Psoas muscle (tissue), 8 donors: ENCODE data around the gene ING3. TPM values are rescaled to one million over a fixed set of nuclear protein-coding genes. Genes with fewer than 3 reads are reported as not detected.
"Not testable (repeated sequence)": the region's sequence is repeated elsewhere in the genome, so short reads cannot be mapped to it uniquely, and the experiment has no call there.

Source experiments
- ATAC-seq, 4 donors: fragments of 200-7000 bp; cut with Tn5 transposase; one replicate each; pipeline ENCODE4 v1.9.1; 2020; ENCODE audit warnings: moderate library complexity in 3 of 4, mild to moderate bottlenecking in 2 of 4
- DNase-seq, 2 donors: peaks; one replicate each; pipeline ENCODE4 v3.0.0-alpha.2; 2020
- H3K27ac ChIP-seq: fragments of 200-600 bp; one replicate; pipeline ENCODE4 v1.8.0; 2022
- H3K27me3 ChIP-seq, 3 donors: fragments of 200-600 bp in 1 of 3; one replicate each; pipeline versions ENCODE4 v1.6.1 to v1.8.0; 2013 to 2022; ENCODE audit warnings: low read length in 2 of 3, mild to moderate bottlenecking in 2 of 3, moderate library complexity in 1 of 3; ENCODE audit not compliant: insufficient read depth in 3 of 3
- H3K36me3 ChIP-seq, 2 donors: fragments of 200-600 bp in 1 of 2; one replicate each; pipeline versions ENCODE4 v1.6.1 to v1.8.0; 2013 to 2022; ENCODE audit warnings: low read depth in 1 of 2, mild to moderate bottlenecking in 1 of 2, moderate library complexity in 1 of 2; ENCODE audit not compliant: insufficient read depth in 1 of 2
- H3K4me1 ChIP-seq: fragments of 200-600 bp; one replicate; pipeline ENCODE4 v1.8.0; 2022
- H3K4me3 ChIP-seq: fragments of 200-600 bp; one replicate; pipeline ENCODE4 v1.8.0; 2022; ENCODE audit warnings: mild to moderate bottlenecking
- H3K9me3 ChIP-seq: fragments of 200-600 bp; one replicate; pipeline ENCODE4 v1.8.0; 2022
- CTCF ChIP-seq: fragments of 200-600 bp; IDR thresholded peaks from one replicate; pipeline ENCODE4 v1.8.0; 2022; ENCODE audit warnings: antibody characterized with exemption
- WGBS, 3 donors: extraction: QIAGEN DNeasy Blood & Tissue Kit; methylation state at CpG; one replicate each; pipeline versions ENCODE4 v1.1.6 to v1.1.7; 2013; 5-methylcytosine and 5-hydroxymethylcytosine counted together
- intact Hi-C, 2 donors: fragments of 100-400 bp; cut with DNase I; formaldehyde crosslinking; loops; one replicate each; pipeline versions ENCODE4 v1.11.0 to v1.14.2; 2022
- polyA plus RNA-seq, 3 donors: library from polyadenylated mRNA; stranded (reverse); fragments of 200-250 nt; gene quantifications; one replicate each; pipeline ENCODE4 v1.2.3, GENCODE V29; 2013
- total RNA-seq, 4 donors: library from RNA; stranded (reverse); fragmentation: NEBNext Ultra II Directional in 2 of 4; extraction: Animal tissue kit (Norgen Biotek cat#: 25700) in 2 of 4; gene quantifications; one replicate each; pipeline versions ENCODE4 v1.2.1 to v1.2.4, GENCODE V29; 2021 to 2023
- donor health status: healthy with polysubstance abuse.
- donor health status: DM: no; HTN: no; CAD: no; lungs with moderate emphysema.
- donor health status: Bipolar disorder and iron deficiency.
- donor health status: healthy.
- donor health status: DM: yes; HTN: yes; CAD: no.
- donor health status: DM: no; HTN: no; CAD: no.
- donor health status: DM: no; HTN: no; CAD: no.
- donor health status: DM: yes; HTN: yes; CAD: no.

The ING3 gene
- total and polyA plus RNA-seq, 7 donors: 5.5 to 10.1 (median 8.3) TPM

DNA sequence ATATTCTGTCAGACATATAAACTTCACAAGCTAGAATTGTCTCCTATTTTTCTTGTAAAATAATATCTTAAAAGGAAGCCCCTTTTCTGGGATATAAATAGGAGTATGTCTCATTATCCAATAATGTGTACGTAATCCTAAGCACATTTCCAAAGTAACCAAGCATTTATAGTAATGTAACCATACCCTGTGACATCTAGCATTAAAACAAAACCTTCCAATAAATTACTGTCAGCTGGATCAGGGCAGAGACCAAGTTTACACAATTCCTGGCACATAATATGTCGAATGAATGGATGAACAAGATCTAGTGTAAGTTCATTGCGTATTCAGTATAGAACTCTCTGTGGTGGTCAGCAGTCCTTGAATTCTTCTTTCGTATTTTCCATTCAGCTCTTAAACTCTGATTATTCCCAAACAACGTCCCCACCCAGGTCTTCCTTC, 52.2 kb downstream of the ING3 start:
- TF ChIP-seq CTCF: no peak
- DNase-seq (no peak), ATAC-seq (peak in 1 of 4 donors; percentile 30)
- no peaks in the 10 kb centered on the region for H3K27me3 ChIP-seq
- no peak overlapping the region for H3K4me3 ChIP-seq
- peaks cover 76% of the 10 kb centered on the region for H3K4me1 ChIP-seq
- 47 to 66% (median 51%) methylated on average over 5 of the region's 5 CpGs for WGBS, 3 donors
- intact Hi-C loops: loop anchor here in 1 of 2 donors (5.0 kb wide), 1 partner anchor 45 kb away; no protein-coding TSS in a partner anchor
- H3K9me3 ChIP-seq: no peaks in the 10 kb centered on the region
- peak overlapping the region; percentile 72 for H3K27ac ChIP-seq
- H3K36me3 ChIP-seq: no peaks in the 10 kb centered on the region

DNA sequence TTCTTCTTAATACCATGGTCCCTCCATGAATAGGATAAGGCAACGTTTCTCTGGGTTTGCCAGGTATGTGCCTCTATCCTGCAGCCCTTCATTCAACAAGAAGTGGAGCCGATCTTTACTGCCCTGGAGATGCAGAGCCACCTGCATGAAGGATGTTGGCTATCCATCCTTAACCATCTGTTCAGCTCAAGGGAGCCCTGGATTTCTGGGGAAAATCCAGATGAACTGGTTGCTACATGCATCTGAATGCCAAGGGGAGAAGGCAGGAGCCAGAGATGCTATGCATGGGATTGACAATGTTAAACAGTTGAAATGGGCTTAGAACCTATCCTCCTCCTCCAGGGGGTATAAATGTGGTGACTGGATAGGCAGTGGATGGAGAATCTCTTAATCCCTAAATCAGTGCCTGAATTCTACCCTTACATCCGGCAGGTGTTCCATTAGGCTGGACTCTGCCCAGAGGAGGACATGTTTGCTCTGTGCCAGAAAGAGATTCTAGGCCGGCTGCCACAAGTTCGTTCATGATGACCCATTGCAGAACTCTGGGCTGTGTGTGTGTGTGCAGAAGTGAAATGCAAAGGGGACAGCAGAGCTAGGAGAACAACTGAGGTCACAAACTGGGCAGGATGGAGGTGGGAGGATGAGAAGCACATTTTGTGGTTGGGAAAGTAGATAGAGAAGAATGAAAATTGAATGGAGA, 53.6 kb downstream of the ING3 start:
- peak; percentile 93 to 95 (median 93) for ATAC-seq
- Histone ChIP-seq H3K36me3 (no peaks in the 10 kb centered on the region), H3K9me3 (no peaks in the 10 kb centered on the region), H3K4me3 (no peak overlapping the region), H3K4me1 (peaks cover 70% of the 10 kb centered on the region), H3K27me3 (no peaks in the 10 kb centered on the region), H3K27ac (peak overlapping the region; percentile 72)
- intact Hi-C loops: loop anchor here in 1 of 2 donors (5.0 kb wide), 1 partner anchor 43 kb away; no protein-coding TSS in a partner anchor
- DNase-seq: peak; percentile 71 to 88
- no peak for TF ChIP-seq CTCF
- WGBS, 3 donors: 25 to 32% (median 26%) methylated on average over 5 of the region's 5 CpGs

DNA sequence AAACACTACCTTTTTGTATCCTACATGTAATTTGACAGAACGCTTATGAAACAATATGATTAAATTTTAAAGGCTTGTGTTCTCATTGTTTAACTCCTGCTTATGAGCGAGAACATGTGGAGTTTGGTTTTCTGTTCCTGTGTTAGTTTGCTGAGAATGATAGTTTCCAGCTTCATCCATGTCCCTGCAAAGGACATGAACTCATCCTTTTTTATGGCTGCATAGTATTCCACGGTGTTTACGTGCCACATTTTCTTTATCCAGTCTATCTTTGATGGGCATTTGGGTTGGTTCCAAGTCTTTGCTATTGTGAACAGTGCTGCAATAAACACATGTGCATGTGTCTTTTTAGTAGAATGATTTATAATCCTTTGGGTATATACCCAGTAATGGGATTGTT, 54.5 kb downstream of the ING3 start:
- H3K36me3 ChIP-seq, H3K27ac ChIP-seq, H3K9me3 ChIP-seq, intact Hi-C loops, ATAC-seq, H3K27me3 ChIP-seq, DNase-seq, H3K4me3 ChIP-seq: not testable (repeated sequence)
- WGBS, 3 donors: 83 to 90% (median 84%) methylated on average over 4 of the region's 4 CpGs
- peaks cover 61% of the 10 kb centered on the region for H3K4me1 ChIP-seq

- Histone ChIP-seq H3K9me3 (no peaks in the 10 kb centered on the region), H3K36me3 (no peaks in the 10 kb centered on the region), H3K4me1 (peaks cover 56% of the 10 kb centered on the region), H3K27ac (peak overlapping the region; percentile 43), H3K4me3 (no peak overlapping the region), H3K27me3 (no peaks in the 10 kb centered on the region)
- intact Hi-C loops: no loop called here
- WGBS, 3 donors: 51 to 73% (median 61%) methylated on average over 4 of the region's 4 CpGs
- TF ChIP-seq CTCF: no peak
- ATAC-seq (no peak), DNase-seq (no peak)
These were observed 55.5 kb downstream of the ING3 start for GRCh38 chr7:121005996-121006584.

- WGBS, 3 donors: 58 to 67% (median 59%) methylated on average over 6 of the region's 6 CpGs
- Histone ChIP-seq H3K9me3 (no peaks in the 10 kb centered on the region), H3K27me3 (no peaks in the 10 kb centered on the region), H3K4me1 (peaks cover 60% of the 10 kb centered on the region), H3K4me3 (no peak overlapping the region), H3K27ac (peak overlapping the region; percentile 43), H3K36me3 (no peaks in the 10 kb centered on the region)
- intact Hi-C loops: no loop called here
- ATAC-seq (no peak), DNase-seq (no peak)
- no peak for TF ChIP-seq CTCF
These were observed 56.2 kb downstream of the ING3 start for GRCh38 chr7:121006711-121007315.
